ENCODE results near the gene HIGD2A. TPM values are rescaled to one million over a fixed set of nuclear protein-coding genes. Genes with fewer than 3 reads are reported as not detected.

HIGD2A gene
- total and polyA plus RNA-seq, 2 of the 13 experiments (the other 11 are each of a cell fraction or from before 2014, with no cell fraction given) = 89.2 to 146 TPM

DNA sequence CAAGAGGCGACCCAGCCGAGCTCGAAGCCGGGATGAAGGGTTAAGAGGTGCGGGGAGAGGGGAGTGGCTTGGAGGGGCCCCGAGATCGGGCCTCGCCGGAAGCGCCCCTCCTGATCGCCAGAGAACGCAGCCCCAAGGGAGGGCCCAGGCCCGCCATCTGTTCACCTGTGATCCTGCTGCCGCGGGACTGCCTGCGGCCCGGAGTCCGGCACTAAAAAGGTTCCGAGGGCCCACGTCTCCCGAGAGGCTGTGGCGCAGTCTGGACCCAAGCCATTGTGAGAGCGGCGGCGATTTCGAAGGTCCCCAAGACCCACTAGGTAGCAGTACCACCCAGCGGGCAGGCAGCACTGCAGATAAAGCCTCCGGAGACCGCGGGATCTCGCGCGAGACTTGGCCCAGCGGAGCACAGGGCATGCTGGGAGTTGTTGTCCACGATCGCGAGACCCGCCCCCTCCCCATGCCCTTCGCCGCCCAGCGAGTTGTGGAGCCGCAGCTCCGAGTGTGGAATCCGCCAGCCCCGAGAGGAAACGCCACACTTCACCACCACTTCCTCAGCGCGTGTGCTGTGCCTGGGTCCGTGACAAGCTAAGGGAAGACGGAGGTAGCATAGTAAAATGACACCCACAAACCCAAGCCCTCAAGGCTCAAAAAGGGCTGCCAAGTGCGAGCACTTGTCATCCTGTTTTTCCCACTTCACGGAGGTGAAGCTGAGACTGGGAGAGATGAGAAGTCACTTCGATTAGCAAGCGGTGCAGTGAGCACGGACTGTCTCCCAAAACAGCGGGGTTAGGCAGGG lies 26.9 kb upstream of the HIGD2A start, which contains the start of gene KIAA1191 (continued):
- TF ChIP-seq ZNF710 (CRISPR knock-in tag; IDR thresholded peaks at IDR 0.05; ENCODE audit: borderline replicate concordance) (peak; percentile 39; the same call in 1 of the 2 replicates), ZNF652 (CRISPR knock-in tag; IDR thresholded peaks at IDR 0.05; ENCODE audit: borderline replicate concordance, low read depth) (no peak), FOXM1 (CRISPR knock-in tag; IDR thresholded peaks at IDR 0.05) (no peak), HOXA7 (CRISPR knock-in tag; IDR thresholded peaks at IDR 0.05) (no peak)

- peak overlapping the region; percentile 91 for H2AFZ ChIP-seq (ENCODE audit: low read length)
- peaks cover 3 to 6% of the 10 kb centered on the region in 2 experiments; a peak in 4 of 5 replicates for H3K27me3 ChIP-seq (ENCODE audit: control insufficient read depth in 1 of 2, insufficient read depth in 2 of 2, low read length in 2 of 2)
- in situ Hi-C loops (cut with HindIII; ENCODE audit: extremely low pct_ligation_motif_present, low pct_unique_long_range_greater_than_20kb) = no loop called here
- WGBS (ENCODE audit: low lambda C conversion rate) = 13% methylated on average over 8 of the region's 8 CpGs
- peak overlapping the region; percentile 76 to 91 (median 87) for H3K4me3 ChIP-seq (replicated peaks in 1 of 3; ENCODE audit: insufficient read depth in 1 of 3, low read depth in 2 of 3, low read length in 3 of 3)
- no peak for TF ChIP-seq RBFOX2 (IDR thresholded peaks at IDR 0.05; ENCODE audit: low read depth, low read length)
- 0 out of 2 replicates have a peak, but pooled peaks have one; percentile 21 for TF ChIP-seq RARG (CRISPR knock-in tag; IDR thresholded peaks at IDR 0.05; ENCODE audit: low read depth)
- CTCF ChIA-PET (ENCODE audit: low intra/inter-chr PET ratio, low total read pairs) = no interaction called here
- peaks cover 51% of the 10 kb centered on the region for H3K4me1 ChIP-seq (ENCODE audit: insufficient read depth, low read length)
- H3K9ac ChIP-seq (ENCODE audit: insufficient read depth, low read depth, low read length) = peak overlapping the region; percentile 84; the same call in 1 of the 2 replicates
- FAIRE-seq (peak; percentile 40), ATAC-seq (peak; percentile 15), DNase-seq (ENCODE audit: low spot score) (no peak)
- intact Hi-C loops (cut with micrococcal nuclease; ENCODE audit: unreplicated experiment) = loop anchor here (1.0 kb wide), 1 partner anchor 10 kb away; no protein-coding TSS in a partner anchor
- H3K9me3 ChIP-seq (ENCODE audit: low read length) = no peaks in the 10 kb centered on the region
- H3K27ac ChIP-seq (ENCODE audit: extremely low read length, insufficient read depth, low read length) = no peak overlapping the region
- peaks cover 3 to 16% of the 10 kb centered on the region in 2 experiments for H3K36me3 ChIP-seq (replicated peaks in 1 of 2; ENCODE audit: control insufficient read depth in 1 of 2, insufficient read depth in 2 of 2, low read length in 2 of 2)
- no peaks in the 10 kb centered on the region; the same call in 1 of the 2 replicates for H4K20me1 ChIP-seq (ENCODE audit: insufficient read depth, low read length)
- BruUV-seq (replicated peaks) = TSS peak; percentile 58
- H3K79me2 ChIP-seq (ENCODE audit: insufficient read depth, low read length) = peaks cover 30% of the 10 kb centered on the region
- H3K4me2 ChIP-seq (ENCODE audit: low read depth, low read length) = peak overlapping the region; percentile 89
- POLR2A ChIA-PET = interaction anchor here (0.7 to 3.9 kb wide), 13 partner anchors 10 to 187 kb away, joined by 3 to 37 read pairs (median 6); partner anchors contain the start of genes CDHR2, FAF2, HIGD2A and NOP16
Observed at GRCh38 chr5:176362233-176362490, 26.4 kb upstream of the HIGD2A start.

Data from HepG2 (cell line).